GM19372 (cell line): ENCODE data around the gene ASCL1.

Experiments
- ATAC-seq: cut with Tn5 transposase; IDR thresholded peaks from one replicate; pipeline ENCODE4 v1.9.1; 2021; ENCODE audit warnings: mild to moderate bottlenecking, low read depth, moderate library complexity; ENCODE audit not compliant: unreplicated experiment

The ASCL1 gene

DNA sequence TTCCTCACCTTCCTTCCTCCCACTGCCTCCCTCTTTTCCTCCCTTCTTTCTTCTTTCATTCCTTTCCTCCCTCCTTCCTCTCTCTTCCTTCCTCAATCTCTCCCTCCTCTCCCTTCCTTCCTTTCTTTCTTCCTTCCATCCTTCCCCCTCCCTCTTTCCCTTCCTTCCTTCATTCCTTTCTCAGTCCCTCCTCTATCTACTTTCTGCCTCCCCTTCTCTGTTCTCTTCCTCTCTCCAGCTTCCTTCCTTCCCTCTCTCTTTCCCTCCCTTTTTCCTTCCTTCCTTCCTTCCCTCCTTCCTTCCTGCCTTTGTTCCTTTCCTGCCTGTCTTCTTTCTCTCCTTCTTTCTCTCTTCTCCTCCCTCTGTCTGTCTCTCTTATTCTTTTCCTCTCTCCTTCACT, 16.1 kb downstream of the ASCL1 start:
- no peak for ATAC-seq

DNA sequence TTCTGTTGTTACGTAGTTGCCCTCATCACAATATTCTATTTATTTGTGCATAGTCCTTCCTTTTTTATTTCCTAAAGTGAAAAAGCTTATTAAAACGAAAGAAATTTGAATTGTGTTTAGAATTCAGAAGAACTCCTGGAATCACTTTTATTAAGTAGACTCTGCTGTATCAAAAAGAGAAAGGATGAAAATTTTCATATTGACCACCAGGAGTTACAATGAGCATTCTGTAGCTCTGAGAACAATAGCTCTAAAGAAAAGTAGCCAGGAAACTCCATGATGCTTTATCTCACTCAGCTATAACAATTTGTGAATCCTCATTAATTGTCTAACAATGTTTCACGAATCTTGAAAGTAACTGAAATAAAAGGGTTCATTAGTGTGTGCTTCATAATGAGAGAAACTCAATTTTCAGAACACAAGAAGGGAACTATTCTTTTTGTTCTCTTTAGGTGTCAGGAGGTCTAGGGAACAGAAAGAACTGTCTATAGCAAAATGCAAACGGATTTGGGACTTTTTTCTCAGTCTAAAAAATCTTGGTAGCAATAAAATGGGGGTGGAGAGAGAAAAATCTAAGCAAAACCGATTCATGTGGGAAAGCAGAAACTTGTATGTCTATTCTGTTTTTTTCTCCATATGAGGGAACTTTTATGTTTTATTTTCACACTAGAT, 19.3 kb downstream of the ASCL1 start:
- no peak for ATAC-seq

DNA sequence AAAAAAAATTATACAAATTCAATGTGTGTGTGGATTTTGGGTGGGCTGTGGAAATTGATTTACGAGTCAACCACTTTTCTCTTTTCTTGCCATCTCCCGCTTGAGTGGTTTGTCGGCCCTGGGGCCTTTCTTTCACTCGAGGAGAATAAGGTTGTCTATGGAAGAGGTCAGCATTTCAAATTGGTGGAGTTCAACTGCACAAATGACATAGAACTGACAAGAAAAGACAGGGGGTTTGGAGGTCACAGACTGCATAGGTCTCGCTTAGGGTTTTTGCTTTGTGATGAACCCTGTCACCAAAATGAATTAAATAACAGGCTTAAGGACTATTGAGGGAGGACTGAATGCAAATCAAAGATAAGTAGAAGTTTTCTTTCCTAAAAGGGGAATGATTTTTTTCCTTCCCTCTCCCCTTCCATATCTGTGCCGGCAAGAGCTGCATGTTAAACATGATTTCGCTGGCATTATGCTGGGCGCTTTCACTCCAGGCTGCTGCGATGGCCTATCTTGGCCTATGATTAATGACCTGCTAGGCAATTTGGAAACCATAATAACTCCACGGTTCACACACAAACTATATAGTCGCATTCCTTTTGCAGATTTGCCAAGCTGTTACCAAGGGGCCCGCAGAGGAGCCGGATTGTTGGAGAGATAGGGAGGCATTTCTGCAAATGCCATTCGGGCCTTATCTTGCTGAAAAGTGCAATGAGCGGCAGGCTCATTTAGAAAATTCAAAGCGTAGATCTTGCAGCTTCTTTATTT, 20.7 kb downstream of the ASCL1 start:
- no peak for ATAC-seq

DNA sequence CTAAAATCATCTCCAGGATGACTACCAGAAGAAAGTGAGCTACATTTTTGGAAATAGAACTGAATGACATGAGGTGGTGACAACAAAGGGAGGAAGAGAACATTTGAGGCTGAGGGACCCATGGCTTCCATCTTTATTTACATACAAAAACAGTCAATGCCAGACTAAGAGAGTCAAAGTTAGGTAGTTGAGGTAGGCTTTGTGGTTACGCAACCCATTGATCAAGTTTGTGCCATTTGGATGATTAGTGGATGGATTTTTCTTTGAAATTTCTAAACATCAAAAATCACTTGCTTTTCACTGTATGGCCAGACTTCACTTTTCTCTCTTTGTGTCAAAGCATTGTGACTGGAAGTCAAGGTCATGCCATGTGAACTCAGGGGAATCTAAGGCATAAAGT, 22.9 kb downstream of the ASCL1 start:
- ATAC-seq: no peak

DNA sequence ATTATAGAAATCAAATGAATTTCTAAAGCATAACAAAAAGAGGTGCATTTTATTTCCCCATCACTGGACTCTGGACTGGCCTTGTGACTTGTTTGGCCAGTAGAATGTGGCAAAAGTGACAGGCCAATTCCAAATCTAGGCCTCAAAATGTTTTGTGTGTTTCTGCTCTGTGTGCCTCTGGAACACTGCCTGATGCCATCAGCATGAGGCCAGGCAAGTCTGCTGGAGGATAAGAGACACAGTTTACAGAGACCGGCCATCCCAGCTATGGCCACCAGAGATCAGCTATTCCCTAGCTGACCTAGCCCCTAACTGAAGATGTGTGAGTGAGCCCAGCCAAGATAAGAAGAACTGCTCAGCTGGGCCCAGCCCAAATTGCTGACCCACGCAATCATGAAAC, 32.9 kb downstream of the ASCL1 start:
- no peak for ATAC-seq

DNA sequence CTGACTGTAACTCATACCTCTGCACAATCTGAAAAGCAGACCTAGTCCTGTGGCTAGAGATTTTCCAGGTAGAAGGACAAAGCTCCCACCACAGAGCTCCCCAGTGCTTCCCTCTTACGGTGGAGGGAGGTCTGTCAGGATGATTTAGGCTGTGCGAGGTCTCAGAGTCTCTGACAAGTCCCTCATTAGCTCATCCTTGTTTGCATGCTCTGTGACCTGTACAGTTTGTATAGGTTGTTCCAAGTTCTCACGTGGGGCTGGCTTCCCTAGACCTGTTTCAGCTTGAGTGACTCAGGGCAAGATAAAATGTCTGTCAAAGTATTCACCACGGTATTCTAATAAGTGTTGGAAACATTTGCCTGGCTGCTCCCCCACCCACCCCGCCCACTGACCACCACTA, 34.8 kb downstream of the ASCL1 start:
- ATAC-seq: no peak

GRCh38 chr12:102992720-102993119, 35.2 kb downstream of the ASCL1 start:
- ATAC-seq: no peak

GRCh38 chr12:102993537-102993936, 36.1 kb downstream of the ASCL1 start:
- no peak for ATAC-seq

DNA sequence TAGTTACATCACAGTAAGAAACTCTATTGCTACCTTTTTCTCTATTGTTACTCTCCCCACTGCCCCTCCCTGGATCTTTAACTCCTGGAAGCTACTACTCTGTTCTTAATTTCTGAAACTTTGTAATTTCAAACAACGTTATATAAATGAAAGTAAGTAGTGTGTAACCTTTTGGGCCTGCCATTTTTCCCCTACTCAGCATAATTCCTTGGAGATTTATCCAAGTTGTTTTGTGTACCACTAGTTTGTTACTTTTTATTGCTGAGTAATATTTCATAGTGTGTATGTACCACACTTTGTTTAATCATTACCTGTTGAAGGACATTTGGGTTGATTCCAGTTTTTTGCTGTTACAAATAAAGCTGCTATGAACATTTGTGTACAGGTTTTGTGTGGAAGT, 37.9 kb downstream of the ASCL1 start:
- ATAC-seq: no peak
